K562 (cell line): ENCODE measurements around the gene CTDSP1.

ENCODE experiments used
- CBX3 ChIP-seq, 2 experiments: IDR thresholded peaks; 1 replicate in 1 of 2; 2 replicates in 1 of 2; pipeline ENCODE4 v1.6.1; 2012; ENCODE audit warnings: inconsistent platforms in 2 of 2, low read length in 2 of 2, borderline replicate concordance in 1 of 2, control low read depth in 1 of 2
- CEBPB ChIP-seq: fragments of 450-650 bp; IDR thresholded peaks from 2 replicates; pipeline ENCODE4 v1.6.1; 2016; ENCODE audit warnings: missing genetic modification characterization, missing compliant biosample characterization
- MYBL2 ChIP-seq, 2 experiments: fragments of 450-650 bp in 1 of 2; sonication (generic) in 1 of 2; formaldehyde crosslinking in 1 of 2; IDR thresholded peaks; 2 replicates each; pipeline versions ENCODE4 v1.6.1 to v1.8.1; 2017 to 2022; ENCODE audit warnings: borderline replicate concordance in 1 of 2, inconsistent platforms in 1 of 2, low read depth in 1 of 2, mild to moderate bottlenecking in 1 of 2, missing genetic modification reagents in 1 of 2, moderate library complexity in 1 of 2
- POLR2A ChIP-seq: fragments of 450-650 bp; conservative IDR thresholded peaks from 2 replicates; pipeline ENCODE4 v1.6.1; 2016
- POLR2AphosphoS5 ChIP-seq: IDR thresholded peaks from 2 replicates; pipeline ENCODE4 v1.6.1; 2011; ENCODE audit warnings: mild to moderate bottlenecking, low read depth, low read length, moderate library complexity; ENCODE audit not compliant: control insufficient read depth, insufficient read depth
- POLR2B ChIP-seq: fragments of 450-650 bp; IDR thresholded peaks from 2 replicates; pipeline ENCODE4 v1.6.1; 2018; ENCODE audit warnings: low read depth; ENCODE audit not compliant: partially characterized antibody
- RBM22 ChIP-seq: fragments of 200-400 bp; formaldehyde crosslinking; IDR thresholded peaks from 2 replicates; pipeline ENCODE4 v1.6.1; 2018; ENCODE audit warnings: low read length, low read depth; ENCODE audit not compliant: poor library complexity, severe bottlenecking
- RFX1 ChIP-seq: fragments of 450-650 bp; IDR thresholded peaks from 2 replicates; pipeline ENCODE4 v1.6.1; 2016; ENCODE audit warnings: mild to moderate bottlenecking, moderate library complexity
- TBP ChIP-seq: optimal IDR thresholded peaks from 2 replicates; pipeline ENCODE3; 2011; ENCODE audit warnings: low read depth, low read length, improper control_type of control experiment
- USF2 ChIP-seq: sonication (generic); formaldehyde crosslinking; IDR thresholded peaks from 2 replicates; pipeline ENCODE4 v1.5.0; 2020; ENCODE audit warnings: missing genetic modification reagents
- ZNF174 ChIP-seq: fragments of 250-450 bp; sonication (Bioruptor Pico); IDR thresholded peaks from 2 replicates; pipeline ENCODE4 v1.4.0; 2020; ENCODE audit warnings: mild to moderate bottlenecking
- TF ChIP-seq, protein P1 (sequence below), 3 experiments: IDR thresholded peaks in 2 of 3; conservative IDR thresholded peaks in 1 of 3; 2 replicates each; pipeline ENCODE4 v1.5.1; 2011 to 2012; ENCODE audit warnings: low read length in 3 of 3, mild to moderate bottlenecking in 3 of 3, control low read depth in 2 of 3, improper control_type of control experiment in 1 of 3, inconsistent platforms in 1 of 3, low read depth in 1 of 3, mixed read lengths in 1 of 3, moderate library complexity in 1 of 3; ENCODE audit not compliant: insufficient read depth in 2 of 3

- TF ChIP-seq USF2 (CRISPR knock-in tag) (no peak), POLR2A (no peak), POLR2AphosphoS5 (no peak), RFX1 (no peak), ZNF174 (CRISPR knock-in tag) (no peak), CEBPB (tag) (no peak), TBP (no peak), MYBL2 (IDR thresholded peaks at IDR 0.05; ENCODE audit: low read depth) (no peak), MYBL2 (CRISPR knock-in tag; IDR thresholded peaks at IDR 0.05; ENCODE audit: borderline replicate concordance) (no peak), POLR2B (no peak), RBM22 (no peak), CBX3 (IDR thresholded peaks at IDR 0.05; ENCODE audit: borderline replicate concordance in 1 of 2, low read length in 2 of 2) (no peak)
- TF ChIP-seq, protein P1, sequence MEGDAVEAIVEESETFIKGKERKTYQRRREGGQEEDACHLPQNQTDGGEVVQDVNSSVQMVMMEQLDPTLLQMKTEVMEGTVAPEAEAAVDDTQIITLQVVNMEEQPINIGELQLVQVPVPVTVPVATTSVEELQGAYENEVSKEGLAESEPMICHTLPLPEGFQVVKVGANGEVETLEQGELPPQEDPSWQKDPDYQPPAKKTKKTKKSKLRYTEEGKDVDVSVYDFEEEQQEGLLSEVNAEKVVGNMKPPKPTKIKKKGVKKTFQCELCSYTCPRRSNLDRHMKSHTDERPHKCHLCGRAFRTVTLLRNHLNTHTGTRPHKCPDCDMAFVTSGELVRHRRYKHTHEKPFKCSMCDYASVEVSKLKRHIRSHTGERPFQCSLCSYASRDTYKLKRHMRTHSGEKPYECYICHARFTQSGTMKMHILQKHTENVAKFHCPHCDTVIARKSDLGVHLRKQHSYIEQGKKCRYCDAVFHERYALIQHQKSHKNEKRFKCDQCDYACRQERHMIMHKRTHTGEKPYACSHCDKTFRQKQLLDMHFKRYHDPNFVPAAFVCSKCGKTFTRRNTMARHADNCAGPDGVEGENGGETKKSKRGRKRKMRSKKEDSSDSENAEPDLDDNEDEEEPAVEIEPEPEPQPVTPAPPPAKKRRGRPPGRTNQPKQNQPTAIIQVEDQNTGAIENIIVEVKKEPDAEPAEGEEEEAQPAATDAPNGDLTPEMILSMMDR (IDR thresholded peaks at IDR 0.05 in 2 of 3, conservative IDR thresholded peaks at IDR 0.05 in 1 of 3; ENCODE audit: insufficient read depth in 2 of 3, low read depth in 1 of 3, low read length in 3 of 3), result no peak
Observed at GRCh38 chr2:218431878-218432277, 32.2 kb downstream of the CTDSP1 start.
